ENCODE measurements around the gene NPIPA8. TPM values are rescaled to one million over a fixed set of nuclear protein-coding genes. Genes with fewer than 3 reads are reported as not detected.
"Not testable (repeated sequence)": the region's sequence is repeated elsewhere in the genome, so short reads cannot be mapped to it uniquely, and the experiment has no call there.

Gene NPIPA8
- total RNA-seq: not detected

- not testable (repeated sequence) for H3K4me1 ChIP-seq (ENCODE audit: insufficient read depth, low read length); H3K4me3 ChIP-seq (ENCODE audit: low read length); H3K9me3 ChIP-seq (ENCODE audit: low read depth, low read length); H3K27me3 ChIP-seq (ENCODE audit: insufficient read depth, low read length)
These were observed at the start of gene NPIPA8 for GRCh38 chr16:18336636-18337035. Gene NPIPA8, minus strand, starts transcription at chr16:18336736. Its CDS starts 4,074 bp downstream, at chr16:18332662.

- H3K27me3 ChIP-seq (ENCODE audit: insufficient read depth, low read length); H3K4me1 ChIP-seq (ENCODE audit: insufficient read depth, low read length); H3K9me3 ChIP-seq (ENCODE audit: low read depth, low read length); H3K4me3 ChIP-seq (ENCODE audit: low read length): not testable (repeated sequence)
These were observed 48.7 kb upstream of the NPIPA8 start for GRCh38 chr16:18385285-18385684.

- not testable (repeated sequence) for H3K9me3 ChIP-seq (ENCODE audit: low read depth, low read length); H3K4me3 ChIP-seq (ENCODE audit: low read length); H3K27me3 ChIP-seq (ENCODE audit: insufficient read depth, low read length); H3K4me1 ChIP-seq (ENCODE audit: insufficient read depth, low read length)
These were observed 48.3 kb upstream of the NPIPA8 start for GRCh38 chr16:18384869-18385268.

DNA sequence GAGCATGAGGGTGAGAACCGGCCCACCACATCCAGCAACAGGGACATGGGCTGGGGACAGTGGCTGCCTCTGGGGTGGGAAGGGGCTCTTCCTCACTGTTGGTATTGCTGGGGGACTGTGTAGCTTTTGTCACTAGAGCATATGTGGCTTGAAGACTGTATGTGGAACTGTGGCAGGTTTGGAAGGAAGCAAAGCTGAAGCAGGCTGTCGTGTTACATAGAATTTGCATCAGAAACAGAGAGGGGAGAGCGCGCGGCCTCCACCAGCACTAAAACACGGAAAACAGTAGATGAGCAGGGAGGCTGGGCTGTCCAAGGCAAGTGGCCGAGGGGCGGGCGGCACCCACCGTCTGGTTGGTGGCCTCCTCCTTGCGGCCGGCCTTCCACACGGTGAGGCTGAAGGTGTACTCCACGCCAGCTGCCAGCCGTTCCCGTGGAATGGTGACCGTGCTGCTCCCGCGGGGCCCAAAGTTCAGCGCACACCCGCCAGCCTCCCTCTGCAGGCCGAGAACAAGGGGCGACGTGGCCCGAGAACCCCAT is 47.6 kb upstream of the NPIPA8 start:
- H3K9me3 ChIP-seq (ENCODE audit: low read depth, low read length); H3K4me3 ChIP-seq (ENCODE audit: low read length); H3K4me1 ChIP-seq (ENCODE audit: insufficient read depth, low read length); H3K27me3 ChIP-seq (ENCODE audit: insufficient read depth, low read length): not testable (repeated sequence)

- H3K9me3 ChIP-seq (ENCODE audit: low read depth, low read length); H3K4me1 ChIP-seq (ENCODE audit: insufficient read depth, low read length); H3K4me3 ChIP-seq (ENCODE audit: low read length); H3K27me3 ChIP-seq (ENCODE audit: insufficient read depth, low read length): not testable (repeated sequence)
These were observed 46.2 kb upstream of the NPIPA8 start for GRCh38 chr16:18382696-18383095.

- not testable (repeated sequence) for H3K4me3 ChIP-seq (ENCODE audit: low read length); H3K4me1 ChIP-seq (ENCODE audit: insufficient read depth, low read length); H3K9me3 ChIP-seq (ENCODE audit: low read depth, low read length); H3K27me3 ChIP-seq (ENCODE audit: insufficient read depth, low read length)
These were observed 11.2 kb upstream of the NPIPA8 start for GRCh38 chr16:18347742-18348141.

- H3K27me3 ChIP-seq (ENCODE audit: insufficient read depth, low read length); H3K9me3 ChIP-seq (ENCODE audit: low read depth, low read length); H3K4me1 ChIP-seq (ENCODE audit: insufficient read depth, low read length); H3K4me3 ChIP-seq (ENCODE audit: low read length): not testable (repeated sequence)
These were observed 10.5 kb upstream of the NPIPA8 start for GRCh38 chr16:18346993-18347392.

DNA sequence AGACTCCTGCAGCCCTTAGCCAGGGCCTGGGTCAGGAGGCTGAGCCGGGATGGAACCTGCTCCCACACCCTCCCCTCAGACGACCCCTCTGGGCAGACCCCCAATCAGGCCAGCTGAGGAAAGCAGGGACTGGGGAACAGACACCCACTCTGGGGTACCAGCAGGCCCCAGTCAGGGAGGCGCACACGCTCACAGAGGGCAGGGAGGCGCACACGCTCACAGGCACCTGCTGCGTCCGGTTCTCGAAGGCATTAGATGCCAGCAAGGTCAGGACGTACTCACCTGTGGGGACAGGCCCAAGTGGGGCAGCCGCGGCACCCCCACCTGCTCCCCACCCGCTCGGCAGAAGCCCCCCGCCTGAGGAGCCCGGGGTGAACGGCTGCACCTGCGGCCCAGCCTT is 8.1 kb upstream of the NPIPA8 start:
- H3K4me3 ChIP-seq (ENCODE audit: low read length); H3K27me3 ChIP-seq (ENCODE audit: insufficient read depth, low read length); H3K4me1 ChIP-seq (ENCODE audit: insufficient read depth, low read length); H3K9me3 ChIP-seq (ENCODE audit: low read depth, low read length): not testable (repeated sequence)

DNA sequence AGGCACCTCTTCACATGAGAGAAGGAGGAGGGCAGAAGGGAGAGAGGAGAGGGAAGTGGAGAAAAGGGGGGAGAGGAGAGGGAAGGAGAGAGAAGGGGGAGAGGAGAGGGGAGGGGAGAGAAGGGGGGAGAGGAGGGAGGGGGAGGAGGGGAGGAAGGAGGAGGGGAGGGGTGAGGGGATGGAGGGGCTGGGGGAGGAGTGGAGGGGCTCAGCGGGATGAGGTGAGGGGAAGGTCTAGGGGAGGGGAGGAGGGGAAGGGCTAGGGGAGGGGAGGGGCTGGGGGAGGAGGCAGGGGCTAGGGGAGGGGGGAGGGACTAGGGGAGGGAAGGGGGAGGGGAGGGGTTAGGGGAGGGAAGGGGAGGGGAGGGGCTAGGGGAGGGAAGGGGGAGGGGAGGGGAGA is 5.5 kb upstream of the NPIPA8 start:
- H3K27me3 ChIP-seq (ENCODE audit: insufficient read depth, low read length); H3K4me1 ChIP-seq (ENCODE audit: insufficient read depth, low read length): not testable (repeated sequence)

DNA sequence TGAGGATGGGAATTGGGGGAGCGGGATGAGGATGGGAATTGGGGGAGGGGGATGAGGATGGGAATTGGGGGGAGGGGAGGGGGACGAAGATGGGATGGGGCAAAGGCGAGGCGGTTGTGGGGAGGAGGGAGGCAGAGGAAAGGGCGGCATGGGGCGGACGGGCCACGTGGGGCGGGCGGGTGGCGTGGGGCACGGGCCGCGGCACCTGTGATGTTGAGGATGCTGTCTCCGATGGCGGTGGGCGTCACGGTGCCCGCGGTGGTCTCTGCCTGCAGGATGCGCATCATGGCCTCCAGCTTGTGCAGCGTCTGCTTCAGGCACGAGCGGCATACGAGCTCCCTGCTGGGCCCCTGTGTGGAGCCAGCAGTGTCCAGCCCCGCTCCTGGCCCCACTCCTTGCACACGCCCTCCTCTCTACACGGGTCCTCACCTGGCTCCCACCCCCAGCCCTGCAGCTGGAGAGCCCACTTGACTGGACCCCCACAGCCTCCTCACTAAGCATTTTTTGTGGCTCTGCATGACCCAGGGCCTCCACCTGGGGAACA is 5.0 kb upstream of the NPIPA8 start:
- not testable (repeated sequence) for H3K9me3 ChIP-seq (ENCODE audit: low read depth, low read length); H3K4me1 ChIP-seq (ENCODE audit: insufficient read depth, low read length); H3K4me3 ChIP-seq (ENCODE audit: low read length); H3K27me3 ChIP-seq (ENCODE audit: insufficient read depth, low read length)

More for the DNA sequence above, 5.5 kb upstream of the NPIPA8 start:
- not testable (repeated sequence) for H3K9me3 ChIP-seq (ENCODE audit: low read depth, low read length); H3K4me3 ChIP-seq (ENCODE audit: low read length)

- H3K4me1 ChIP-seq (ENCODE audit: insufficient read depth, low read length); H3K4me3 ChIP-seq (ENCODE audit: low read length); H3K9me3 ChIP-seq (ENCODE audit: low read depth, low read length); H3K27me3 ChIP-seq (ENCODE audit: insufficient read depth, low read length): not testable (repeated sequence)
These were observed 2.7 kb upstream of the NPIPA8 start for GRCh38 chr16:18339210-18339609.

GRCh38 chr16:18311811-18312210 is 24.7 kb downstream of the NPIPA8 start:
- not testable (repeated sequence) for H3K27me3 ChIP-seq (ENCODE audit: insufficient read depth, low read length); H3K9me3 ChIP-seq (ENCODE audit: low read depth, low read length); H3K4me3 ChIP-seq (ENCODE audit: low read length); H3K4me1 ChIP-seq (ENCODE audit: insufficient read depth, low read length)

- not testable (repeated sequence) for H3K4me1 ChIP-seq (ENCODE audit: insufficient read depth, low read length); H3K27me3 ChIP-seq (ENCODE audit: insufficient read depth, low read length); H3K9me3 ChIP-seq (ENCODE audit: low read depth, low read length); H3K4me3 ChIP-seq (ENCODE audit: low read length)
These were observed 27.4 kb downstream of the NPIPA8 start for GRCh38 chr16:18309159-18309558.

- H3K9me3 ChIP-seq (ENCODE audit: low read depth, low read length); H3K4me3 ChIP-seq (ENCODE audit: low read length); H3K4me1 ChIP-seq (ENCODE audit: insufficient read depth, low read length); H3K27me3 ChIP-seq (ENCODE audit: insufficient read depth, low read length): not testable (repeated sequence)
These were observed 29.3 kb downstream of the NPIPA8 start for GRCh38 chr16:18307241-18307640.

DNA sequence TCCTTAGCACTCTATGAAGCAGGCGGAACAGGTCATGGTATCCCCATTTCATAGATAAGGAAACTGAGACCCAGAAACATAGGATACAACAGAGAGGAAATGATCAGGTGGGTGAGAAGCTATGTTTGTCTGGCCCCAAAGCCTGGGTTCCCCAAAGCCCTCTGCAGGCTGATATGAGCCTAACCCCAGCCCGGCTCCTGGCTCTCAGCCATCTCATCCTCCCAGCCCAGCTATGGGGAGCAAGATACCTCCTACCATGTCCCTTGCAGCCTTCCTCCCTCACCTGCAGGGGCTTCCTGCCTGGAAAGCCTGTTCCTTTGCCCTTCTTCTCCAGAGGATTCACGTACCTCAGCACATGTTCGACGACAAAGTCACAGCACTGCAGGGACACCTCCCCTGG is 30.5 kb downstream of the NPIPA8 start:
- not testable (repeated sequence) for H3K4me1 ChIP-seq (ENCODE audit: insufficient read depth, low read length); H3K27me3 ChIP-seq (ENCODE audit: insufficient read depth, low read length); H3K4me3 ChIP-seq (ENCODE audit: low read length); H3K9me3 ChIP-seq (ENCODE audit: low read depth, low read length)

- not testable (repeated sequence) for H3K27me3 ChIP-seq (ENCODE audit: insufficient read depth, low read length); H3K4me1 ChIP-seq (ENCODE audit: insufficient read depth, low read length); H3K9me3 ChIP-seq (ENCODE audit: low read depth, low read length); H3K4me3 ChIP-seq (ENCODE audit: low read length)
These were observed 33.4 kb downstream of the NPIPA8 start for GRCh38 chr16:18303059-18303706.

Data from mononuclear cell (primary cell).